Endothelial cell of umbilical vein (primary cell): ENCODE measurements around the gene EEF1AKMT3. TPM values are rescaled to one million over a fixed set of nuclear protein-coding genes. Genes with fewer than 3 reads are reported as not detected.
"Not testable (repeated sequence)": the region's sequence is repeated elsewhere in the genome, so short reads cannot be mapped to it uniquely, and the experiment has no call there.

Source experiments
- BruUV-seq: library from RNA; stranded (reverse); fragments of 400-500 nt; replicated peaks from 2 replicates; lab custom pipeline; 2021; lab: Mats Ljungman, UMichigan
- CTCF ChIA-PET: fragments of 300-600, 350-600 bp; sonication (Branson Sonifier 250); formaldehyde crosslinking; loops from one replicate; lab custom pipeline; 2021; ENCODE audit warnings: antibody characterized with exemption, inconsistent platforms; lab: Charles Lee
- POLR2A ChIA-PET: fragments of 300-600, 350-600 bp; sonication (Branson Sonifier 250); formaldehyde crosslinking; loops from one replicate; lab custom pipeline; 2021; ENCODE audit warnings: antibody characterized with exemption, inconsistent platforms; lab: Charles Lee
- DNase-seq: peaks from one replicate; pipeline ENCODE4 v3.0.0-alpha.2; 2011; ENCODE audit warnings: low read depth, low spot score
- FAIRE-seq: peaks from 2 replicates; lab custom pipeline; 2011; peaks lifted over from hg19 to GRCh38; lab: Jason Lieb, UNC
- H2AFZ ChIP-seq: 2 replicates; pipeline ENCODE4 v1.6.0; 2012; ENCODE audit warnings: low read depth, low read length, control low read depth, inconsistent platforms
- H3K27ac ChIP-seq: 2 replicates; pipeline ENCODE4 v1.5.1; 2011; ENCODE audit warnings: low read depth, mild to moderate bottlenecking, control low read depth, low read length, moderate library complexity; ENCODE audit not compliant: insufficient read depth
- H3K27me3 ChIP-seq, 2 experiments: 2 replicates each; pipeline versions ENCODE4 v1.6.0 to v1.6.1; 2011; ENCODE audit warnings: low read length in 2 of 2, mixed read lengths in 1 of 2; ENCODE audit not compliant: control insufficient read depth in 2 of 2, insufficient read depth in 2 of 2
- H3K36me3 ChIP-seq, 2 experiments: 2 replicates in 1 of 2; 3 replicates in 1 of 2; pipeline ENCODE4 v1.5.1; 2011; ENCODE audit warnings: low read length in 2 of 2, mild to moderate bottlenecking in 1 of 2, moderate library complexity in 1 of 2; ENCODE audit not compliant: control insufficient read depth in 2 of 2, insufficient read depth in 2 of 2; ENCODE audit errors: extremely low read depth in 1 of 2
- H3K4me1 ChIP-seq: 3 replicates; pipeline ENCODE4 v1.5.1; 2011; ENCODE audit warnings: mild to moderate bottlenecking, low read length; ENCODE audit not compliant: control insufficient read depth, insufficient read depth; ENCODE audit errors: extremely low read depth
- H3K4me2 ChIP-seq: 2 replicates; pipeline ENCODE4 v1.6.1; 2011; ENCODE audit warnings: low read length, control low read depth, mixed read lengths; ENCODE audit not compliant: insufficient read depth
- H3K4me3 ChIP-seq, 3 experiments: fragments of 200-600 bp in 1 of 3; sonication (generic), shearing (Covaris generic) in 1 of 3; replicated peaks in 1 of 3; 2 replicates each; pipeline ENCODE4 v1.5.1; 2011 to 2016; ENCODE audit warnings: control low read depth in 3 of 3, low read length in 3 of 3, mild to moderate bottlenecking in 2 of 3, inconsistent platforms in 1 of 3, low read depth in 1 of 3, moderate library complexity in 1 of 3; ENCODE audit not compliant: insufficient read depth in 1 of 3
- H3K79me2 ChIP-seq: 2 replicates; pipeline ENCODE4 v1.6.0; 2012; ENCODE audit warnings: low read length, inconsistent platforms; ENCODE audit not compliant: control insufficient read depth, insufficient read depth
- H3K9ac ChIP-seq: replicated peaks from 2 replicates; pipeline ENCODE3; 2011; ENCODE audit warnings: low read length, control low read depth; ENCODE audit not compliant: insufficient read depth; ENCODE audit errors: extremely low read depth
- H3K9me1 ChIP-seq: replicated peaks from 3 replicates; pipeline ENCODE4 v1.6.0; 2011; ENCODE audit warnings: mild to moderate bottlenecking, low read length; ENCODE audit not compliant: control insufficient read depth, insufficient read depth; ENCODE audit errors: extremely low read depth
- H3K9me3 ChIP-seq: replicated peaks from 2 replicates; pipeline ENCODE4 v1.5.1; 2012; ENCODE audit warnings: low read length, inconsistent platforms; ENCODE audit not compliant: control insufficient read depth, insufficient read depth
- H4K20me1 ChIP-seq: replicated peaks from 2 replicates; pipeline ENCODE3; 2011; ENCODE audit warnings: mild to moderate bottlenecking, low read length; ENCODE audit not compliant: control insufficient read depth, insufficient read depth; ENCODE audit errors: extremely low read depth
- EZH2 ChIP-seq: IDR thresholded peaks from 2 replicates; pipeline ENCODE4 v1.6.1; 2012; ENCODE audit warnings: borderline replicate concordance, low read depth, mild to moderate bottlenecking, moderate library complexity, low read length, inconsistent platforms; ENCODE audit not compliant: severe bottlenecking
- FOS ChIP-seq: IDR thresholded peaks from 2 replicates; pipeline ENCODE4 v1.6.1; 2011; ENCODE audit warnings: mild to moderate bottlenecking, low read length, moderate library complexity, borderline replicate concordance; ENCODE audit not compliant: insufficient read depth
- GATA2 ChIP-seq: IDR thresholded peaks from 2 replicates; pipeline ENCODE4 v1.7.0; 2011; ENCODE audit warnings: low read depth, mild to moderate bottlenecking, moderate library complexity, mixed read lengths, low read length; ENCODE audit not compliant: insufficient read length, insufficient read depth
- JUN ChIP-seq: IDR thresholded peaks from 2 replicates; pipeline ENCODE4 v1.6.1; 2011; ENCODE audit warnings: borderline replicate concordance, low read depth; ENCODE audit not compliant: insufficient read length, insufficient read depth
- MYC ChIP-seq: IDR thresholded peaks from one replicate; pipeline ENCODE4 v1.6.1; 2011; ENCODE audit warnings: mild to moderate bottlenecking, low read depth, low read length
- POLR2A ChIP-seq: IDR thresholded peaks from 2 replicates; pipeline ENCODE4 v1.6.1; 2012; ENCODE audit warnings: low read depth, mild to moderate bottlenecking, control low read depth, low read length
- POLR2AphosphoS5 ChIP-seq: IDR thresholded peaks from 2 replicates; pipeline ENCODE4 v1.6.1; 2012; ENCODE audit warnings: low read depth, mild to moderate bottlenecking, control low read depth, low read length, moderate library complexity; ENCODE audit not compliant: insufficient read depth
- dilution Hi-C: fragments of 300-500 bp; cut with MboI; formaldehyde crosslinking; loops from one replicate; pipeline ENCODE4 v1.15.0; 2019; ENCODE audit warnings: low sequenced_read_pairs; ENCODE audit not compliant: extremely low pct_ligation_motif_present
- intact Hi-C: fragments of 100-400 bp; cut with micrococcal nuclease; formaldehyde crosslinking; loops from one replicate; pipeline ENCODE4 v1.10.0; 2022
- polyA plus RNA-seq, 4 experiments: library from polyadenylated mRNA; depleted of rRNA in 3 of 4; stranded (reverse) in 3 of 4; unstranded in 1 of 4; fragments of >200 nt; gene quantifications; 2 replicates each; pipeline versions ENCODE4 v1.2.1 to v1.2.3, GENCODE V29; 2011 to 2012; ENCODE audit warnings: missing spikeins in 1 of 4
- total RNA-seq: library from RNA; stranded (reverse); gene quantifications from 2 replicates; pipeline ENCODE4 v1.2.3, GENCODE V29; 2021
- TF ChIP-seq, protein P1 (sequence below), 2 donors: IDR thresholded peaks; 1 replicate in 1 of 2; 2 replicates in 1 of 2; pipeline ENCODE4 v1.5.1; 2011; ENCODE audit warnings: low read length in 2 of 2, mild to moderate bottlenecking in 2 of 2, moderate library complexity in 2 of 2, control low read depth in 1 of 2, inconsistent platforms in 1 of 2, low read depth in 1 of 2; ENCODE audit not compliant: insufficient read depth in 1 of 2; ENCODE audit errors: extremely low read depth in 1 of 2
- TF ChIP-seq, protein P2 (sequence below): IDR thresholded peaks from 2 replicates; pipeline ENCODE4 v1.6.1; 2011; ENCODE audit not compliant: insufficient read depth, insufficient read length

The EEF1AKMT3 gene
- total and polyA plus RNA-seq, 2 donors (not counting 3 experiments of a cell fraction or from before 2014, with no cell fraction given): 7.9 to 8.8 TPM

DNA sequence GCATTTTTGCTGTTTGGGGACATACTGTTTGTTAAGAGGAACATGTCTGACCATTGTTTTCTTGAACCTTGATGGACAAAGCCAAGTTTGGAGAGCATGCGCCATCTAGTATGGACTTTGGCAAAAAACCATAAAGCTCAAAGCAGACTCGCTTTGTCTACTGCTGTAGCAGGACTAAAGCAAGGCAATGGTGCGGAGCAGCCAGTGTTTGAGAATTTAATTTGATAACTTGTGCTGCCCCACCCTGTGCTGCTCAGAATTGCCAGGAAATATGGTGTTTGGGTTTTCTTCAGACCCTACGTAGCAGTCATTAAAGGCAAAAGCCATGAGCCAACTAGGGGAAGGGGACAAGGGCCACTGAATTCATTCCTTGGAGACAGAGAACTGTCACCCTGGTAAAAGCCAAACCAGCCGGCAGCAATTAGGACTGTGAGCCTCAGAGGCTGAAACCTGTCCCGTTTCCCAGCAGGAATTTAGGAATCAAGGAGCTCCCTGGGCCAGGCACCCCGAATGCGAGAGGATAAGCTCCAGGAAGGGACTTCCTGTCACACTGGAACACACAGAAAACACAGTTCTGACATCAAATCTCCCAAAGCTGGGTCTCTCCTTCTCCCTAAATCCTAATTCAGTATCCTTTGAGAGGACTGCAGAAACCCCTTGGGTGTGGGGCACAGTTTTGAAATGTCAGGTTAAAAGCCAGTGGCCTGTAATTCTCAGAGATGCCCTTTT, 45.0 kb downstream of the EEF1AKMT3 start:
- Histone ChIP-seq H3K36me3 (peaks cover 0 to 16% of the 10 kb centered on the region in 2 experiments), H3K9me3 (no peaks in the 10 kb centered on the region), H4K20me1 (no peaks in the 10 kb centered on the region), H3K4me1 (no peaks in the 10 kb centered on the region), H3K4me2 (no peak overlapping the region), H2AFZ (no peak overlapping the region), H3K4me3 (no peak overlapping the region), H3K79me2 (no peaks in the 10 kb centered on the region), H3K9ac (no peak overlapping the region), H3K27me3 (no peaks in the 10 kb centered on the region), H3K27ac (no peak overlapping the region), H3K9me1 (no peaks in the 10 kb centered on the region)
- intact Hi-C loops (no loop called here), dilution Hi-C loops (no loop called here)
- no peak for DNase-seq
- ChIA-PET CTCF (interaction anchor here (1.1 to 6.4 kb wide), 3 partner anchors 15 to 81 kb away, joined by 4 to 47 read pairs (median 5); no protein-coding TSS in a partner anchor), POLR2A (interaction anchor here (0.7 kb wide), 1 partner anchor 37 kb away, joined by 4 read pairs; no protein-coding TSS in a partner anchor)
- TF ChIP-seq, protein P1, sequence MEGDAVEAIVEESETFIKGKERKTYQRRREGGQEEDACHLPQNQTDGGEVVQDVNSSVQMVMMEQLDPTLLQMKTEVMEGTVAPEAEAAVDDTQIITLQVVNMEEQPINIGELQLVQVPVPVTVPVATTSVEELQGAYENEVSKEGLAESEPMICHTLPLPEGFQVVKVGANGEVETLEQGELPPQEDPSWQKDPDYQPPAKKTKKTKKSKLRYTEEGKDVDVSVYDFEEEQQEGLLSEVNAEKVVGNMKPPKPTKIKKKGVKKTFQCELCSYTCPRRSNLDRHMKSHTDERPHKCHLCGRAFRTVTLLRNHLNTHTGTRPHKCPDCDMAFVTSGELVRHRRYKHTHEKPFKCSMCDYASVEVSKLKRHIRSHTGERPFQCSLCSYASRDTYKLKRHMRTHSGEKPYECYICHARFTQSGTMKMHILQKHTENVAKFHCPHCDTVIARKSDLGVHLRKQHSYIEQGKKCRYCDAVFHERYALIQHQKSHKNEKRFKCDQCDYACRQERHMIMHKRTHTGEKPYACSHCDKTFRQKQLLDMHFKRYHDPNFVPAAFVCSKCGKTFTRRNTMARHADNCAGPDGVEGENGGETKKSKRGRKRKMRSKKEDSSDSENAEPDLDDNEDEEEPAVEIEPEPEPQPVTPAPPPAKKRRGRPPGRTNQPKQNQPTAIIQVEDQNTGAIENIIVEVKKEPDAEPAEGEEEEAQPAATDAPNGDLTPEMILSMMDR (IDR thresholded peaks at IDR 0.05; ENCODE audit: extremely low read depth in 1 of 2, insufficient read depth in 1 of 2, low read depth in 1 of 2, low read length in 2 of 2): no peak
- TF ChIP-seq GATA2 (no peak), MYC (no peak), EZH2 (no peak), JUN (no peak), POLR2A (no peak), FOS (no peak), POLR2AphosphoS5 (no peak)
- TF ChIP-seq, protein P2, sequence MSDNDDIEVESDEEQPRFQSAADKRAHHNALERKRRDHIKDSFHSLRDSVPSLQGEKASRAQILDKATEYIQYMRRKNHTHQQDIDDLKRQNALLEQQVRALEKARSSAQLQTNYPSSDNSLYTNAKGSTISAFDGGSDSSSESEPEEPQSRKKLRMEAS: no peak
- no peak for FAIRE-seq
- no TSS peak for BruUV-seq

DNA sequence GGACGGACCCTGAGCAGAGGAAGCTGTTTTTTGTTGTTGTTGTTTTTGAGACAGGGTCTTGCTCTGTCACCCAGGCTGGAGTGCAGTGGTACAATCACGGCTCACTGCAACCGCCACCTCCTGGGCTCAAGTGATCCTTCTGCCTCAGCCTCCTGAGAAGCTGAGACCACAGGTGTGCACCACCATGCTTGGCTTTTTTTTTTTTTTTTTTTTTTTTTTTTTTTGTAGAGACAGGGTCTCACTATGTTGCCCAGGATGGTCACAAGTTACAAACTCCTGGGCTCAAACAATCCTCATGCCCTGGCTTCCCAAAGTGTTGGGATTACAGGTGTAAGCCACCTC, 45.5 kb downstream of the EEF1AKMT3 start:
- DNase-seq, H3K4me2 ChIP-seq, H3K9me3 ChIP-seq, H3K27ac ChIP-seq, H3K4me1 ChIP-seq, intact Hi-C loops, H3K9ac ChIP-seq, H2AFZ ChIP-seq, H3K9me1 ChIP-seq, BruUV-seq, H4K20me1 ChIP-seq, H3K27me3 ChIP-seq, H3K79me2 ChIP-seq, H3K4me3 ChIP-seq, dilution Hi-C loops: not testable (repeated sequence)
- ChIA-PET POLR2A (interaction anchor here (0.7 kb wide), 1 partner anchor 38 kb away, joined by 4 read pairs; no protein-coding TSS in a partner anchor), CTCF (interaction anchor here (1.1 to 6.4 kb wide), 2 partner anchors 15 to 79 kb away, joined by 5 to 47 read pairs; no protein-coding TSS in a partner anchor)
- peaks cover 0 to 22% of the 10 kb centered on the region in 2 experiments for H3K36me3 ChIP-seq
- peak; percentile 15 for FAIRE-seq
